Muscle of back (tissue), 11 donors: ENCODE results near the gene MT1M. TPM values are rescaled to one million over a fixed set of nuclear protein-coding genes. Genes with fewer than 3 reads are reported as not detected.
"Not testable (repeated sequence)": the region's sequence is repeated elsewhere in the genome, so short reads cannot be mapped to it uniquely, and the experiment has no call there.

Source experiments
- DNase-seq, 3 donors: peaks; one replicate each; pipeline versions ENCODE4 v3.0.0 to v3.0.0-alpha.2; 2013
- polyA plus RNA-seq, 10 donors: library from polyadenylated mRNA; unstranded; fragments of 120-200 nt; gene quantifications; one replicate each; pipeline ENCODE4 v1.2.1, GENCODE V29; 2013; ENCODE audit not compliant: insufficient read length in 10 of 10

MT1M gene
- polyA plus RNA-seq, 10 donors, result 0.47 to 2.1 (median 0.89) TPM

- no peak for DNase-seq
Observed at GRCh38 chr16:56647641-56648431, 15.4 kb downstream of the MT1M start.

DNA sequence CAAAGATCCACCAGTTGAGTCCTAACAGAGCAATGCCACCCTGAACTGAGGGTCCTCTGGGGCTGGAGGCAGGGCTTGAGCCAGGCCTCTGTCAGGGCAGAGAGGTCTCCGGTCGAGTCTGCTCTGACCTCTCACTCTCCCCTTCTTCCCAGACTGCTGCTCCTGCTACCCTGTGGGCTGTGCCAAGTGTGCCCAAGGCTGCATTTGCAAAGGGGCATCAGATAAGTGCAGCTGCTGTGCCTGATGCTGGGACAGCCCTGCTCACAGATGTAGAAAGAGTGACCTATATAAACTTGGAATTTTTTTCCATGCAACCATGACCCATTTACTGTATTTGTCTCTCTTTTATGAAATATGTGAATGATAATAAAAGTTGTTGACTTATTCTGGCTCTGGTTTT lies 16.8 kb downstream of the MT1M start:
- no peak for DNase-seq

DNA sequence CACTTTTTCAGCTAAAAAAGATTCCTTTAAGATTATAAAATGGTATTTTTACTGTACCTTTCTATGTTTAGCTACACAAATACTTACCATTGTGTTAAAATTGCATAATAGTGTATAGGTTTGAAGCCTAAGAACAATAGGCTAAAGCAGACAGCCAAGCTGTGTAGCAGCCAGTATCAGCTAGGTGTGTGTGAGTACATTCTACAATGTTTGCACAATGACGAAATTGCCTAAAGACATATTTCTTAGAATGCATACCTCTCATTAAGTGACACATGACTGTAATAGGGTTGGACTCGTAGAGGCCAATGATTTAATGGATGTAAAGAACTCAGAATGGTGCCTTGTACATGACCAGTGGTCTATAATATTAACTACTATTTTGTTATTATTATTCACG lies 17.4 kb downstream of the MT1M start:
- no peak for DNase-seq

DNA sequence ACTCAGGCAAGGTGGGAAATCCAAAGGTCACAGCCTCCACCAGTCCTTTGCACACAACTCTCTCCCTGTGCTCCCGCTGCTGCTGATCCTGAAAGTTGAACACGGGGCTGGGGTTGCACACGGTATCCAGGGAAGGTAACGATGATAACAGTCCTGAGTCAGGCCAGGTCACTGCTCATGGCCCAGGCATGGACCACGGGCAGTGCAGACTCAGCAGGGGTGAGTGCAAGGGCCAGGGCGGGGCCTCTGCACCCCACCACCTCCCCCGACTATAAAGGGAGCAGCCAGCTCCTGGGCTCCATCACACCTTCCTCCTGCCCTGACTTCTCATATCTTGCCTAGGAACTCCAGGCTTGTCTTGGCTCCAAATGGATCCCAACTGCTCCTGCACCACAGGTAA lies 19.1 kb downstream of the MT1M start, which contains the start of gene MT1B:
TSS of gene MT1B (plus strand) at position 301 of the 400 bp plus-strand sequence. CDS start at position 369, 68 bp downstream.
- no peak for DNase-seq

DNA sequence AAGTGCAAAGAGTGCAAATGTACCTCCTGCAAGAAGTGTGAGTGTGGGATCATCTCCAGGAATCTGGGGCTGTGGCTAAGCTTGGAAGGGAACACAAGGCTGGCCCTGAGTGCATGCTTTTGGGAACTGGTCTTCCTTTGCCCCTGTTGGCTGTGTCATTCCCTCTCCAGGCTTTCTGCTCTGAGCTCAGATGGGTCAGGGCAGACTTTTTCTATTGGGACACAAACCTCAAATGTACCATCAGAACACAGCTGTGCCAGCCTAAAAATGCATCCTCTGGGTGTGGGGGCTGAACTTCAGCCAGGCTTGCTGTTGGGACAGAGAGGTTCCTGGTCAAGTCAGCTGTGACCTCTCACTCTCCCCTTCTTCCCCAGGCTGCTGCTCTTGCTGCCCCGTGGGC lies 20.1 kb downstream of the MT1M start:
- no peak for DNase-seq

DNA sequence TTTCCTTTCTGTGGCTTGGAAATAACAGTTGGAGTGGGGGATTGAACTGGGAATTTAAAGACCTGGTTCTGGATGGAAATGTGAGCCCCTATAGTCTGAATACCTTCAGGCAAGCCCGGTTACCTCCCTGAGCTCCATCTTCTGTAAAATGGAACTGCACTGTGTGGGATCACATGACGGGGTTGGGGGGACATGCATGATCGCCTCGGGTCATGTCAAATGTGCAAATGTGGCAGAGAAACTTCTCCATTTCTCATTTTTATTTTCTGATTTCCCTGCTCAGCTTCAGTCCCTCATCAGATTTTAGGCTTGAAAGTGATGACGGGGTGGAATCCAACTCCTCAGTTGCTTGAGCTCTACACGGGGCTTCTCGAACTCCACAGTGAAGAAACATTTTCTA lies 20.8 kb downstream of the MT1M start:
- DNase-seq, result no peak

- no peak for DNase-seq
Observed at GRCh38 chr16:56657555-56658326, 25.3 kb downstream of the MT1M start, which contains the start of gene MT1F. MT1F (plus strand) TSS chr16:56657959; CDS start chr16:56658059, 100 bp downstream.

GRCh38 chr16:56658327-56658875 lies 25.9 kb downstream of the MT1M start:
- no peak for DNase-seq

- no peak for DNase-seq
Observed at GRCh38 chr16:56662357-56663354, 30.2 kb downstream of the MT1M start.

DNA sequence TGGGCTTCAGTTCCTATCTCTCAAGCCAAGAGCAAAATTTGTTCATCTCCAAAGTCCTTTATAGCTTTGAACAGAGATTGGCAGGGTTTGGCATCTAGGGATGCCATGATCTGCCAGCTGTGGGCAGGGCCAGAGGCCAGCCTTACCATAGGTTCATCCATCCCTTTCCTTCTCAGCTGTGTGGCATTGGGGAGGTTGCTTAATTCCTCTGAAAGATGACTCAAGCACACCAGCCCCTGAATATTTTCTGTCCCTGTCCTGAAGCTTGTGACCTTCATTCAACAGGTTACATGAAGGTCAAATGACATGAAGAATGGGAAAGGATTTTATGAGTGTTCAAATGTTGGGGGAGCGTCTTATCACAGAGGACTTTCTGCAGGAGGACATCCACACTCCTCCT lies 32.0 kb downstream of the MT1M start:
- no peak for DNase-seq

- DNase-seq, result not testable (repeated sequence)
Observed at GRCh38 chr16:56665286-56666261, 33.1 kb downstream of the MT1M start.

DNA sequence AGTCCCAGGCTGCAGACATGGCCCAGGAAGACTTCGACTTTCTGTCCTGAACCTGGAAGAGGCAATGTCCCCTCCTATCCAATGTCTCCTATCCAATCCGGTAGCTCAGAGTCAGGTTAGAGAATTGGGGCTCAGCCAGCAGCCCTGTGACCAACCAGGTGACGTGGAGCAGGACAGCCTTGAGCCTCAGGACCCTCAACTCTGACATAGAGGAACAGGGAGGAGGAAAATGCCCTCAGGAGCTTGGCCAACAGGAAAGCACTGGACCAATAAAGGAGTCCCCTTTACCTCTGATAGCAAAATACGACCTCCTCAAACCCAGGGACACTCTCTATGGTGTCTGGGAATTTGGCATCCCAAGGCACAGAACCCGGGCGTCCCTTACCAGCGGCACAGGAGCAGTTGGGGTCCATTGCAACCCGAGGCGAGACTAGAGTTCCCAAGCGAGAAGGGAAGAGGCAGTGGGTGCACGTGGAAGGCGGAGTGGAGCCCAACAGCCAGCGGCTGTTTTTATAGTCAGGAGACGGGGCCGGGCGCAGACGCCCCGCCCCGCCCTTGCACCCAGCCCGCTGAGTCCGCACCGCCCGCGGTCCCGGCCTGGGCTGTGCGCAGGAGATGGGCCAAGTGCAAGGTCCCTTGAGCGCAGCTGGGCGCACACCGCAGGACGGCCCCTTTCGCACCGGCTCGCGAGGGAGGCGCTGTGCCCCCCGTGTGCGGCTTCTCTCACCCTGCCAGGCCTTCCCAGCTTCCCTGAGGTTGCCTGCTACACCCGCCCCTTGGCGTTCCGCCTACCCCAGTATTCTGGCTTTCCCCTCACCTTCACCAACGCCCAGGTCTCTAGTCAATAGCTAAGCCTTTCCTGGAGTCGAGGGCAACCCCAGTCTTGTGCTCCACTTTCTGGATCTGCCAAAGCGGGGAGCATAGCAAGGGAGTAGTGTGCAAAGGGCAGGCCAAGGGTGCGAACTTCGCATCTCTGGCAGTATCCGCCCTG lies 35.4 kb downstream of the MT1M start, which contains the start of gene MT1G:
TSS of gene MT1G (minus strand) at position 485 of the 991 bp plus-strand sequence. CDS start at position 413, 72 bp downstream.
- peak in 1 of 3 donors; percentile 62 for DNase-seq

DNA sequence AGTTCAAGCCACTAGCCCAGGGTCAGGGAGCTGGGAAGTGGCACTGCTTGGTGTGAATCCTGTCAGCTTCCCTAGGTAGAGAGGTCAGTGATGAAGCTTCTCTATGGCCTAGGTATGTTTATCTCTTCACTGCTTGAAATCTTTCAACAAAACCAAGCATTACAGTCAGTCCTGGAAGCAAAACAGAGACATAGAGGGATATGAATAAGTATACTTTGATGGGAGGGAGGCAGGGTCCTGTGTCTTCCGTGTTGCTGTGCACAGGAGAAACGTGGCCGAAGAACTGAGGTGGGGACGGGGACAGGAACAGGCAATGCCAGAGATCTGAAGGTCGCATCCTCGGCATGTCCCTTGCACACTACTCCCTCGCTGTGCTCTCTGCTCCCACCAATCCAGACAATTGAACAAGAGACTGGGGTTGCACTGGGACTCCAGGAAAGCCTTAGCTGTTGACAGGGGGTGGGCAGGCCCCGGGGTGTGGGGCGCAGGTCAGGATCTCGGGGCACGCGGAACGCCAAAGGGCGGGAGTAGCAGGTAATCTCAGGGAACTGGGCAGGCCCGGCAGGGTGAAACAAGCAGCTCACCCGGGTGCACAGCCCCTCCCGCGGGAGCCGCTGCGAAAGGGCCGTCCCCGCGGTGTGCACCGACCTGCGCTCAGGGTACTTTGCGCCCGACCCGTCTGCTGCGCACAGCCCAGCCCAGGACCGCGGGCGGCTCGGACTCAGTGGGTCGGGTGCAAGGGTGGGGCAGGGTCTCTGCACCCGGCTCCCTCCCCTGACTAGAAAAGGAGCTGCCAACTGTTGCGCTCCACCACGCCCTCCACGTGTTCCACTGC lies 36.8 kb downstream of the MT1M start, which contains the start of gene MT1H:
TSS of gene MT1H (plus strand) at position 810 of the 835 bp plus-strand sequence. CDS start 71 bp downstream, outside the sequence.
- DNase-seq, result no peak

DNA sequence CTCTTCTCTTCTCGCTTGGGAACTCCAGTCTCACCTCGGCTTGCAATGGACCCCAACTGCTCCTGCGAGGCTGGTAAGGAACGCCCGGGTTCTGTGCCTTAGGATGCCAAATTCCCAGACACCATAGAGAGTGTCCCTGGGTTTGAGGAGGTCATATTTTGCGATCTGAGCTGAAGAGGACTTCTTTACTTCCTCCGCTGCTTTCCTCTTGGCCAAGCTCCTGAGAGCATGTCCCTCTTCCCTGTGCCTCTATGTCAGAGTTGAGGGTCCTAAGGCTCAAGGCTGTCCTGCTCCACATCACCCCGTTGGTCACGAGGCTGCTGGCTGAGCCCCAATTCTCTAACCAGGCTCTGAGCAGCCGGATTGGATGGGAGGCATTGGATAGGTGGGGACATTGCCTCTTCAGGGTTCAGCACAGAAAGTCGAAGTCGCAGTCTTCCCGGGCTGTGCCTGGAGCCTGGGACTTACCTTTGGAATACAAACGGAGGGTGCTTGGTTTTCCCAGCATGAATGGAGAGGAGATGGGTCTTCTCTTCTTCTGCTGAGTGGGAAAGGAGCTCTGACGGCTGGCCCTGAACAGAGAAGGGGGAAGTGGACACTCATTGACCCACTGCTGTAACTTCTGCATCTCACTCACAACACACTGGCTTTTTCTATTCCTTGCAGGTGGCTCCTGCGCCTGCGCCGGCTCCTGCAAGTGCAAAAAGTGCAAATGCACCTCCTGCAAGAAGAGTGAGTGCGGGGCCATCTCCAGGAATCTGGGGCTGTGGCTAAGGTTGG lies 37.6 kb downstream of the MT1M start:
- DNase-seq, result no peak

GRCh38 chr16:56670620-56670934 lies 38.1 kb downstream of the MT1M start:
- no peak for DNase-seq

GRCh38 chr16:56671691-56672090 lies 39.2 kb downstream of the MT1M start:
- peak in 1 of 3 donors; percentile 40 for DNase-seq

DNA sequence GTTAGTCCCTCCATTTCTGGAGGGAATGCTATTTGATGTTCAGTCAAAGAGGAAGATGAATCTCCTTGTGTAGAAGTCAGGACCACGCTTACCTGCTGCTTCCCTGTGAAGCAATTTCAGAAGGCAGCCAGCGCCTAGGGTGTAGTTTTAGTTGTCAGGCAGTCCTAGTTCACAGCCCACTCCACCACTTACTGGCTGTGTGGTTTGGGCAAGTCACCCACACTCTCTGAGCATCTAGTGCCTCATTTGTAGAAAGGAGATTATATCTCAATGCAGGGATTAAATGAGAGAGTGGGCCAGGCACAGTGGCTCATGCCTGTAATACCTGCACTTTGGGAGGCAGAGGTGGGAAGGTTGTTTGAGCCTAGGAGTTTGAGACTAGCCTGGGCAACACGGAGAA lies 39.7 kb downstream of the MT1M start:
- not testable (repeated sequence) for DNase-seq
